OCI-LY7 (cell line): ENCODE results near the gene RPUSD2. TPM values are rescaled to one million over a fixed set of nuclear protein-coding genes. Genes with fewer than 3 reads are reported as not detected.

ENCODE experiments used
- Bru-seq: library from RNA; stranded (reverse); fragments of 400-500 nt; gene quantifications from one replicate; lab custom pipeline; 2021; lab: Mats Ljungman, UMichigan
- BruChase-seq, 2 experiments: library from RNA; stranded (reverse); fragments of 400-500 nt; gene quantifications; one replicate each; lab custom pipeline; 2021; lab: Mats Ljungman, UMichigan
- BruUV-seq: library from RNA; stranded (reverse); fragments of 400-500 nt; replicated peaks from 2 replicates; lab custom pipeline; 2021; lab: Mats Ljungman, UMichigan
- CTCF ChIA-PET: fragments of 300-600 bp; sonication (Branson Sonifier 250); formaldehyde crosslinking; loops from one replicate; lab custom pipeline; 2022; ENCODE audit warnings: antibody characterized with exemption; ENCODE audit not compliant: unreplicated experiment; lab: Charles Lee
- POLR2A ChIA-PET: fragments of 300-600 bp; sonication (Branson Sonifier 250); formaldehyde crosslinking; loops from one replicate; lab custom pipeline; 2022; ENCODE audit warnings: antibody characterized with exemption; lab: Charles Lee
- DNase-seq: peaks from one replicate; pipeline ENCODE4 v3.0.0-alpha.2; 2015; ENCODE audit warnings: low spot score
- H2AFZ ChIP-seq: fragments of 200-600 bp; sonication (generic), shearing (Covaris generic); 2 replicates; pipeline ENCODE4 v1.6.1; 2014; ENCODE audit warnings: mild to moderate bottlenecking, antibody characterized with exemption, low read length, moderate library complexity
- H3K27ac ChIP-seq: fragments of 200-600 bp; sonication (generic); 2 replicates; pipeline ENCODE4 v1.5.1; 2014; ENCODE audit warnings: mixed run types, low read depth, mild to moderate bottlenecking, moderate library complexity, low read length, inconsistent platforms; ENCODE audit not compliant: poor library complexity, severe bottlenecking
- H3K36me3 ChIP-seq: fragments of 200-600 bp; sonication (generic); 2 replicates; pipeline ENCODE4 v1.6.1; 2014; ENCODE audit warnings: mild to moderate bottlenecking, antibody characterized with exemption, low read length, moderate library complexity, mixed read lengths; ENCODE audit not compliant: insufficient read depth
- H3K4me1 ChIP-seq: fragments of 200-600 bp; sonication (generic); 2 replicates; pipeline ENCODE4 v1.5.1; 2014; ENCODE audit warnings: mild to moderate bottlenecking, low read length; ENCODE audit not compliant: insufficient read depth, poor library complexity, severe bottlenecking
- H3K4me2 ChIP-seq: fragments of 200-600 bp; sonication (generic); 2 replicates; pipeline ENCODE4 v1.6.1; 2014; ENCODE audit warnings: mild to moderate bottlenecking, low read length
- H3K4me3 ChIP-seq: fragments of 200-600 bp; sonication (generic); 2 replicates; pipeline ENCODE4 v1.5.1; 2014; ENCODE audit warnings: mild to moderate bottlenecking, low read depth, low read length; ENCODE audit not compliant: poor library complexity, severe bottlenecking
- H3K79me2 ChIP-seq: fragments of 200-600 bp; sonication (generic); 2 replicates; pipeline ENCODE4 v1.6.1; 2016; ENCODE audit warnings: low read depth, mild to moderate bottlenecking, low read length, moderate library complexity, mixed read lengths; ENCODE audit not compliant: insufficient read depth
- H3K9me2 ChIP-seq: fragments of 200-600 bp; sonication (generic); 2 replicates; pipeline ENCODE4 v1.6.1; 2016; ENCODE audit warnings: mild to moderate bottlenecking, low read length, mixed read lengths; ENCODE audit not compliant: insufficient read depth
- H3K9me3 ChIP-seq: fragments of 200-600 bp; sonication (generic); 2 replicates; pipeline ENCODE4 v1.6.1; 2014; ENCODE audit warnings: mild to moderate bottlenecking, mixed run types, low read length, mixed read lengths
- H4K20me1 ChIP-seq: fragments of 200-600 bp; sonication (generic); 2 replicates; pipeline ENCODE4 v1.6.1; 2014; ENCODE audit warnings: mild to moderate bottlenecking, antibody characterized with exemption, low read length, moderate library complexity, mixed read lengths; ENCODE audit not compliant: insufficient read depth
- CTCF ChIP-seq: fragments of 200-600 bp; sonication (generic); conservative IDR thresholded peaks from 2 replicates; pipeline ENCODE4 v1.5.1; 2014; ENCODE audit warnings: mild to moderate bottlenecking, antibody characterized with exemption, low read length, moderate library complexity, mixed read lengths
- EZH2phosphoT487 ChIP-seq: fragments of 200-600 bp; sonication (generic); IDR thresholded peaks from 2 replicates; pipeline ENCODE4 v1.6.1; 2018; ENCODE audit warnings: low read depth, borderline replicate concordance, mild to moderate bottlenecking, mixed run types, antibody characterized with exemption, low read length, moderate library complexity, mixed read lengths
- intact Hi-C: fragments of 100-400 bp; cut with micrococcal nuclease; formaldehyde crosslinking; loops from one replicate; pipeline ENCODE4 v1.10.0; 2022; ENCODE audit not compliant: unreplicated experiment
- long read RNA-seq: library from polyadenylated mRNA; stranded (forward); transcript quantifications from one replicate; pipeline ENCODE4 v2.0.0, GENCODE V29; 2022
- total RNA-seq, 2 experiments: library from RNA; depleted of rRNA in 1 of 2; stranded (reverse); fragments of >200 nt in 1 of 2; shearing (Covaris generic) in 1 of 2; gene quantifications; 2 replicates each; pipeline ENCODE4 v1.2.3, GENCODE V29; 2014 to 2022

The RPUSD2 gene
- total RNA-seq (2014; rRNA removed; shearing (Covaris generic)) (26.4 and 27.7 TPM in 2 replicates), total RNA-seq (2022) (15.7 and 18.9 TPM in 2 replicates), Bru-seq, nascent RNA (percentile 72 among the genes with signal in this experiment), BruChase-seq, experiment 1, labeled RNA remaining after a 6-hour chase (percentile 49 among the genes with signal in this experiment), BruChase-seq, experiment 2, labeled RNA remaining after a 2-hour chase (percentile 59 among the genes with signal in this experiment)
- long read RNA-seq, transcript RPUSD2-201 (3 exons, 2,358 nt) = major isoform, 53 of 65 reads
- long read RNA-seq, partial matches to known transcripts = 0 of 65 reads
- long read RNA-seq, other reads (novel, unspliced or antisense) = 7 of 65 reads

- Histone ChIP-seq H4K20me1 (peaks cover 10% of the 10 kb centered on the region; the same call in 1 of the 2 replicates), H3K79me2 (peaks cover 29% of the 10 kb centered on the region), H3K9me2 (no peaks in the 10 kb centered on the region), H3K9me3 (no peaks in the 10 kb centered on the region), H2AFZ (peak within 1 kb of the TSS; percentile 92), H3K27ac (peak within 1 kb of the TSS; percentile 17), H3K4me1 (peaks cover 51% of the 10 kb centered on the region), H3K4me3 (peak within 1 kb of the TSS; percentile 91), H3K36me3 (peaks cover 28% of the 10 kb centered on the region), H3K4me2 (peak within 1 kb of the TSS; percentile 85)
- intact Hi-C loops = loop anchor here (2.0 to 10.0 kb wide), 4 partner anchors 25 to 765 kb away; partner anchors contain the start of genes KNL1, NUSAP1, OIP5 and VPS18
- DNase-seq = peak; percentile 93
- TF ChIP-seq CTCF = no peak
- TF ChIP-seq EZH2phosphoT487 = no peak
- POLR2A ChIA-PET = interaction anchor here (0.6 to 1.7 kb wide), 13 partner anchors 8 to 401 kb away, joined by 3 to 12 read pairs (median 4); partner anchors contain the start of genes C15orf62 and RAD51
- CTCF ChIA-PET = interaction anchor here (0.8 to 1.0 kb wide), 4 partner anchors 20 to 288 kb away, joined by 3 to 6 read pairs (median 4); partner anchors contain the start of gene RAD51
- no TSS peak for BruUV-seq
Observed at GRCh38 chr15:40569129-40569953, at the start of gene RPUSD2. Gene RPUSD2, plus strand, starts transcription at chr15:40569299. Its CDS starts 39 bp downstream, at chr15:40569338.

GRCh38 chr15:40523611-40524010 is 45.5 kb upstream of the RPUSD2 start:
- Histone ChIP-seq H3K4me1 (peaks cover 6% of the 10 kb centered on the region), H4K20me1 (no peaks in the 10 kb centered on the region), H3K9me3 (no peaks in the 10 kb centered on the region), H3K4me3 (no peak overlapping the region), H3K36me3 (no peaks in the 10 kb centered on the region), H3K79me2 (no peaks in the 10 kb centered on the region), H3K4me2 (no peak overlapping the region), H3K27ac (no peak overlapping the region), H3K9me2 (no peaks in the 10 kb centered on the region), H2AFZ (no peak overlapping the region)
- no peak for TF ChIP-seq EZH2phosphoT487
- no peak for TF ChIP-seq CTCF
- no peak for DNase-seq
- ChIA-PET POLR2A (interaction anchor here (0.7 kb wide), 2 partner anchors 146 to 528 kb away, joined by 5 to 8 read pairs; no protein-coding TSS in a partner anchor), CTCF (no interaction called here)
- intact Hi-C loops = no loop called here
- BruUV-seq = no TSS peak
